NCI-H2107 (cell line): ENCODE measurements around the gene SEMA5A.
"Not testable (repeated sequence)": the region's sequence is repeated elsewhere in the genome, so short reads cannot be mapped to it uniquely, and the experiment has no call there.

Experiments used
- DNase-seq: peaks from one replicate; lab custom pipeline; 2025; lab: John Stamatoyannopoulos, UW

The SEMA5A gene

GRCh38 chr5:9358961-9359685 lies 186.8 kb downstream of the SEMA5A start:
- no peak for DNase-seq

- no peak for DNase-seq
Observed at GRCh38 chr5:9356351-9356825, 189.5 kb downstream of the SEMA5A start.

GRCh38 chr5:9354336-9355081 lies 191.4 kb downstream of the SEMA5A start:
- DNase-seq: no peak

GRCh38 chr5:9353048-9353447 lies 192.8 kb downstream of the SEMA5A start:
- not testable (repeated sequence) for DNase-seq

GRCh38 chr5:9351546-9351945 lies 194.3 kb downstream of the SEMA5A start:
- no peak for DNase-seq

GRCh38 chr5:9350301-9350797 lies 195.5 kb downstream of the SEMA5A start:
- DNase-seq: no peak

GRCh38 chr5:9348401-9348996 lies 197.4 kb downstream of the SEMA5A start:
- no peak for DNase-seq

- DNase-seq: no peak
Observed at GRCh38 chr5:9347541-9348295, 198.2 kb downstream of the SEMA5A start.

GRCh38 chr5:9347032-9347431 lies 198.8 kb downstream of the SEMA5A start:
- DNase-seq: no peak

GRCh38 chr5:9344751-9345240 lies 201.1 kb downstream of the SEMA5A start:
- no peak for DNase-seq

- no peak for DNase-seq
Observed at GRCh38 chr5:9343146-9343850, 202.6 kb downstream of the SEMA5A start.

- no peak for DNase-seq
Observed at GRCh38 chr5:9342161-9342787, 203.6 kb downstream of the SEMA5A start.

- DNase-seq: no peak
Observed at GRCh38 chr5:9340085-9340484, 205.8 kb downstream of the SEMA5A start.

GRCh38 chr5:9339206-9339818 lies 206.6 kb downstream of the SEMA5A start:
- no peak for DNase-seq

GRCh38 chr5:9338796-9339195 lies 207.1 kb downstream of the SEMA5A start:
- no peak for DNase-seq

GRCh38 chr5:9337928-9338595 lies 207.8 kb downstream of the SEMA5A start:
- DNase-seq: no peak

- DNase-seq: no peak
Observed at GRCh38 chr5:9335754-9336495, 209.9 kb downstream of the SEMA5A start.

- DNase-seq: no peak
Observed at GRCh38 chr5:9335269-9335668, 210.6 kb downstream of the SEMA5A start.

- no peak for DNase-seq
Observed at GRCh38 chr5:9332026-9332425, 213.8 kb downstream of the SEMA5A start.
